ENCODE results near the gene CCDC154.
"Not testable (repeated sequence)": the region's sequence is repeated elsewhere in the genome, so short reads cannot be mapped to it uniquely, and the experiment has no call there.

The CCDC154 gene

GRCh38 chr16:1443980-1444729 is at the start of gene CCDC154:
Gene CCDC154 (minus strand): TSS chr16:1444556. CDS start chr16:1444322, 234 bp downstream.
- no peak for DNase-seq (ENCODE audit: low read depth in 2 of 2, low spot score in 1 of 2)

- DNase-seq (ENCODE audit: low read depth in 2 of 2, low spot score in 1 of 2): no peak
These were observed 49.4 kb upstream of the CCDC154 start for GRCh38 chr16:1493746-1494094.

- peak; percentile 71 to 75 for DNase-seq (ENCODE audit: low read depth in 2 of 2, low spot score in 1 of 2)
These were observed 48.8 kb upstream of the CCDC154 start, which contains the start of gene TELO2 for GRCh38 chr16:1492923-1493745. Gene TELO2 (plus strand): TSS chr16:1493360. CDS start chr16:1494282, 922 bp downstream.

- no peak for DNase-seq (ENCODE audit: low read depth in 2 of 2, low spot score in 1 of 2)
These were observed 47.9 kb upstream of the CCDC154 start for GRCh38 chr16:1492082-1492922.

- no peak for DNase-seq (ENCODE audit: low read depth in 2 of 2, low spot score in 1 of 2)
These were observed 47.0 kb upstream of the CCDC154 start for GRCh38 chr16:1491327-1491726.

GRCh38 chr16:1489077-1489476 is 44.7 kb upstream of the CCDC154 start:
- DNase-seq (ENCODE audit: low read depth in 2 of 2, low spot score in 1 of 2): no peak

GRCh38 chr16:1488619-1489018 is 44.3 kb upstream of the CCDC154 start, which contains the start of gene PTX4:
Gene PTX4 (minus strand): TSS chr16:1488944. CDS start chr16:1488909, 35 bp downstream.
- no peak for DNase-seq (ENCODE audit: low read depth in 2 of 2, low spot score in 1 of 2)

- no peak for DNase-seq (ENCODE audit: low read depth in 2 of 2, low spot score in 1 of 2)
These were observed 43.8 kb upstream of the CCDC154 start for GRCh38 chr16:1488054-1488601.

- no peak for DNase-seq (ENCODE audit: low read depth in 2 of 2, low spot score in 1 of 2)
These were observed 43.2 kb upstream of the CCDC154 start for GRCh38 chr16:1487395-1488053.

- no peak for DNase-seq (ENCODE audit: low read depth in 2 of 2, low spot score in 1 of 2)
These were observed 42.4 kb upstream of the CCDC154 start for GRCh38 chr16:1486551-1487390.

- no peak for DNase-seq (ENCODE audit: low read depth in 2 of 2, low spot score in 1 of 2)
These were observed 41.6 kb upstream of the CCDC154 start for GRCh38 chr16:1485847-1486496.

- DNase-seq (ENCODE audit: low read depth in 2 of 2, low spot score in 1 of 2): no peak
These were observed 37.8 kb upstream of the CCDC154 start for GRCh38 chr16:1481906-1482835.

GRCh38 chr16:1478937-1479336 is 34.6 kb upstream of the CCDC154 start:
- DNase-seq (ENCODE audit: low read depth in 2 of 2, low spot score in 1 of 2): not testable (repeated sequence)

GRCh38 chr16:1477033-1477432 is 32.7 kb upstream of the CCDC154 start:
- no peak for DNase-seq (ENCODE audit: low read depth in 2 of 2, low spot score in 1 of 2)

- no peak for DNase-seq (ENCODE audit: low read depth in 2 of 2, low spot score in 1 of 2)
These were observed 31.3 kb upstream of the CCDC154 start for GRCh38 chr16:1475552-1476114.

GRCh38 chr16:1474796-1475551 is 30.6 kb upstream of the CCDC154 start, which contains the start of gene CLCN7:
Gene CLCN7 (minus strand): TSS chr16:1475028. CDS start chr16:1474974, 54 bp downstream.
- DNase-seq (ENCODE audit: low read depth in 2 of 2, low spot score in 1 of 2): peak; percentile 66 to 76
